H9 (cell line): ENCODE results near the gene RAI2. TPM values are rescaled to one million over a fixed set of nuclear protein-coding genes. Genes with fewer than 3 reads are reported as not detected.

Source experiments
- DNase-seq: peaks from one replicate; pipeline ENCODE4 v3.0.0-alpha.2; 2017
- H2AFZ ChIP-seq: one replicate; pipeline ENCODE4 v1.6.1; 2013; ENCODE audit warnings: mild to moderate bottlenecking, low read length, control low read depth, moderate library complexity
- H2AK5ac ChIP-seq: 2 replicates; pipeline ENCODE4 v1.6.1; 2013; ENCODE audit warnings: low read length, control low read depth, mixed read lengths; ENCODE audit not compliant: insufficient read length
- H2BK120ac ChIP-seq: one replicate; pipeline ENCODE4 v1.6.1; 2013; ENCODE audit warnings: low read depth, mild to moderate bottlenecking, low read length, control low read depth, inconsistent platforms; ENCODE audit not compliant: poor library complexity, severe bottlenecking
- H2BK12ac ChIP-seq: 2 replicates; pipeline ENCODE4 v1.6.1; 2013; ENCODE audit warnings: low read length, control low read depth, mixed read lengths, low read depth; ENCODE audit not compliant: insufficient read length
- H2BK15ac ChIP-seq: 2 replicates; pipeline ENCODE4 v1.6.1; 2013; ENCODE audit warnings: low read depth, low read length, control low read depth
- H2BK20ac ChIP-seq: one replicate; pipeline ENCODE4 v1.6.1; 2013; ENCODE audit warnings: low read depth, mild to moderate bottlenecking, low read length, control low read depth, inconsistent platforms; ENCODE audit not compliant: poor library complexity, severe bottlenecking
- H2BK5ac ChIP-seq: 2 replicates; pipeline ENCODE4 v1.6.1; 2013; ENCODE audit warnings: low read length, control low read depth, mixed read lengths; ENCODE audit not compliant: insufficient read length
- H3K14ac ChIP-seq: 2 replicates; pipeline ENCODE4 v1.6.1; 2013; ENCODE audit warnings: low read length, control low read depth; ENCODE audit not compliant: insufficient read depth
- H3K18ac ChIP-seq: 2 replicates; pipeline ENCODE4 v1.6.1; 2013; ENCODE audit warnings: low read depth, mild to moderate bottlenecking, mixed read lengths, low read length, control low read depth; ENCODE audit not compliant: insufficient read length
- H3K23ac ChIP-seq: 2 replicates; pipeline ENCODE4 v1.6.1; 2013; ENCODE audit warnings: low read length, control low read depth, mixed read lengths, low read depth; ENCODE audit not compliant: insufficient read length
- H3K23me2 ChIP-seq: 2 replicates; pipeline ENCODE4 v1.6.1; 2013; ENCODE audit warnings: low read depth, mild to moderate bottlenecking, mixed read lengths, low read length, control low read depth; ENCODE audit not compliant: insufficient read length, poor library complexity, severe bottlenecking
- H3K27ac ChIP-seq: 2 replicates; pipeline ENCODE4 v1.5.1; 2013; ENCODE audit warnings: low read length, control low read depth, mixed read lengths, low read depth; ENCODE audit not compliant: insufficient read length
- H3K27me3 ChIP-seq: 2 replicates; pipeline ENCODE4 v1.6.1; 2013; ENCODE audit warnings: low read length, control low read depth, inconsistent platforms; ENCODE audit not compliant: insufficient read depth
- H3K4ac ChIP-seq: 2 replicates; pipeline ENCODE4 v1.6.1; 2013; ENCODE audit warnings: low read depth, mild to moderate bottlenecking, control low read depth, inconsistent platforms, low read length, moderate library complexity
- H3K4me1 ChIP-seq: 2 replicates; pipeline ENCODE4 v1.6.1; 2013; ENCODE audit warnings: low read length, control low read depth, inconsistent platforms; ENCODE audit not compliant: insufficient read depth
- H3K4me2 ChIP-seq: 2 replicates; pipeline ENCODE4 v1.6.1; 2013; ENCODE audit warnings: low read length, control low read depth, mixed read lengths; ENCODE audit not compliant: insufficient read length, insufficient read depth
- H3K56ac ChIP-seq: 2 replicates; pipeline ENCODE4 v1.6.1; 2013; ENCODE audit warnings: low read depth, mild to moderate bottlenecking, mixed read lengths, low read length, control low read depth; ENCODE audit not compliant: insufficient read length
- H3K79me1 ChIP-seq: 2 replicates; pipeline ENCODE4 v1.6.1; 2013; ENCODE audit warnings: low read depth, mild to moderate bottlenecking, moderate library complexity, low read length, control low read depth, inconsistent platforms; ENCODE audit not compliant: insufficient read depth, poor library complexity, severe bottlenecking
- H3K79me2 ChIP-seq: 2 replicates; pipeline ENCODE4 v1.6.1; 2013; ENCODE audit warnings: low read length, control low read depth, inconsistent platforms; ENCODE audit not compliant: insufficient read depth
- H3K9ac ChIP-seq: 2 replicates; pipeline ENCODE4 v1.6.1; 2013; ENCODE audit warnings: low read length, control low read depth, mixed read lengths; ENCODE audit not compliant: insufficient read length; ENCODE audit errors: extremely low read depth
- H3K9me3 ChIP-seq: one replicate; pipeline ENCODE4 v1.6.1; 2013; ENCODE audit warnings: low read depth, low read length, inconsistent platforms; ENCODE audit not compliant: control insufficient read depth
- H3T11ph ChIP-seq: one replicate; pipeline ENCODE4 v1.6.1; 2013; ENCODE audit warnings: mild to moderate bottlenecking, low read length, control low read depth, inconsistent platforms
- H4K20me1 ChIP-seq: one replicate; pipeline ENCODE4 v1.6.1; 2013; ENCODE audit not compliant: control insufficient read depth, insufficient read length, insufficient read depth
- H4K5ac ChIP-seq: 2 replicates; pipeline ENCODE4 v1.6.1; 2013; ENCODE audit warnings: low read depth, mild to moderate bottlenecking, mixed read lengths, low read length, control low read depth; ENCODE audit not compliant: insufficient read length
- H4K8ac ChIP-seq: replicated peaks from 2 replicates; pipeline ENCODE4 v1.6.1; 2013; ENCODE audit warnings: low read length, control low read depth, mixed read lengths, low read depth; ENCODE audit not compliant: insufficient read length
- H4K91ac ChIP-seq: 2 replicates; pipeline ENCODE4 v1.6.1; 2013; ENCODE audit warnings: low read depth, mild to moderate bottlenecking, moderate library complexity, mixed read lengths, low read length, control low read depth; ENCODE audit not compliant: insufficient read length
- H3K27ac Mint-ChIP-seq, 3 experiments: 2 replicates in 2 of 3; 3 replicates in 1 of 3; pipeline ENCODE4 v1.8.0; 2020 to 2021; ENCODE audit warnings: mixed read lengths in 3 of 3, mild to moderate bottlenecking in 1 of 3, moderate library complexity in 1 of 3
- H3K27me3 Mint-ChIP-seq: 2 replicates; pipeline ENCODE4 v1.8.0; 2021; ENCODE audit warnings: low read depth, mild to moderate bottlenecking, moderate library complexity, mixed read lengths
- H3K36me3 Mint-ChIP-seq, 3 experiments: 2 replicates in 2 of 3; 3 replicates in 1 of 3; pipeline ENCODE4 v1.8.0; 2020 to 2021; ENCODE audit warnings: low read depth in 3 of 3, mixed read lengths in 3 of 3; ENCODE audit not compliant: insufficient read depth in 1 of 3
- H3K4me1 Mint-ChIP-seq, 2 experiments: 2 replicates each; pipeline ENCODE4 v1.8.0; 2020; ENCODE audit warnings: mixed read lengths in 2 of 2
- H3K4me3 Mint-ChIP-seq, 2 experiments: 2 replicates in 1 of 2; 3 replicates in 1 of 2; pipeline ENCODE4 v1.8.0; 2020 to 2021; ENCODE audit warnings: mild to moderate bottlenecking in 2 of 2, mixed read lengths in 2 of 2, moderate library complexity in 1 of 2
- H3K9me3 Mint-ChIP-seq, 2 experiments: 2 replicates in 1 of 2; 3 replicates in 1 of 2; pipeline ENCODE4 v1.8.0; 2020; ENCODE audit warnings: mild to moderate bottlenecking in 2 of 2, mixed read lengths in 2 of 2, moderate library complexity in 1 of 2
- CTCF ChIP-seq: fragments of 200-600 bp; sonication (generic); conservative IDR thresholded peaks from 3 replicates; pipeline ENCODE4 v1.8.0; 2021; ENCODE audit warnings: antibody characterized with exemption, mild to moderate bottlenecking
- WGBS: extraction: QIAGEN DNeasy Blood & Tissue Kit; methylation state at CpG from one replicate; pipeline ENCODE4 v1.1.7; 2013; ENCODE audit warnings: missing lambda C conversion rate, low lambda C conversion rate, mixed read lengths; ENCODE audit not compliant: insufficient read length; ENCODE audit errors: extremely low coverage; 5-methylcytosine and 5-hydroxymethylcytosine counted together
- total RNA-seq: library from RNA; stranded (reverse); gene quantifications from 2 replicates; pipeline ENCODE4 v1.2.1, GENCODE V29; 2021

Gene RAI2
- total RNA-seq, 1 experiment from 2014 or later: 0.72 TPM

- H3K4me3 Mint-ChIP-seq: no peak overlapping the region
- H3K27ac Mint-ChIP-seq: no peak overlapping the region
- H3K56ac ChIP-seq: no peak overlapping the region
- H3K36me3 Mint-ChIP-seq: peaks cover 5 to 7% (median 6%) of the 10 kb centered on the region in 3 experiments; a peak in 5 of 7 replicates
- H3K4me2 ChIP-seq: no peak overlapping the region
- H2BK15ac ChIP-seq: no peak overlapping the region
- H2AFZ ChIP-seq: no peak overlapping the region
- H4K8ac ChIP-seq: no peak overlapping the region
- H3K9me3 Mint-ChIP-seq: peaks cover 38 to 39% of the 10 kb centered on the region in 2 experiments
- no peak overlapping the region for H2BK120ac ChIP-seq
- no peak overlapping the region for H3T11ph ChIP-seq
- no peak overlapping the region for H3K14ac ChIP-seq
- H3K4me1 Mint-ChIP-seq: peaks cover 4% of the 10 kb centered on the region in 2 experiments
- no CpG with 5 or more reads among the region's 4 CpGs for WGBS
- DNase-seq: no peak
- H3K27me3 ChIP-seq: no peaks in the 10 kb centered on the region; the same call in 1 of the 2 replicates
- H3K23ac ChIP-seq: no peak overlapping the region
- no peak overlapping the region for H2BK12ac ChIP-seq
- H2BK5ac ChIP-seq: no peak overlapping the region
- H3K79me2 ChIP-seq: no peaks in the 10 kb centered on the region
- no peaks in the 10 kb centered on the region for H4K20me1 ChIP-seq
- no peak overlapping the region for H2BK20ac ChIP-seq
- peaks cover 2% of the 10 kb centered on the region; the same call in 1 of the 2 replicates for H3K27me3 Mint-ChIP-seq
- H4K5ac ChIP-seq: no peak overlapping the region
- no peaks in the 10 kb centered on the region for H3K23me2 ChIP-seq
- TF ChIP-seq CTCF: no peak
- no peaks in the 10 kb centered on the region for H3K79me1 ChIP-seq
- H3K9me3 ChIP-seq: peaks cover 1% of the 10 kb centered on the region
- H3K9ac ChIP-seq: no peak overlapping the region
- H3K18ac ChIP-seq: no peak overlapping the region
- no peak overlapping the region for H4K91ac ChIP-seq
- no peaks in the 10 kb centered on the region for H3K4me1 ChIP-seq
- no peak overlapping the region for H3K27ac ChIP-seq
- H2AK5ac ChIP-seq: no peak overlapping the region
- H3K4ac ChIP-seq: no peak overlapping the region
These were observed 81.7 kb downstream of the RAI2 start for GRCh38 chrX:17779434-17779833.
